ENCODE data around the gene ENO2.

GRCh38 chr12:6916426-6917200, 2.2 kb downstream of the ENO2 start:
- no peak for TF ChIP-seq CTCF (IDR thresholded peaks at IDR 0.05; ENCODE audit: low read length)
- no peak for TF ChIP-seq EZH2 (IDR thresholded peaks at IDR 0.05; ENCODE audit: borderline replicate concordance, low read length)
